Activated B cell treated with CpG ODN at 0.5 μM for 24 hours (primary cell): ENCODE data around the gene HSD17B2. TPM values are rescaled to one million over a fixed set of nuclear protein-coding genes. Genes with fewer than 3 reads are reported as not detected.

Experiments
- ATAC-seq: fragments of 200-7000 bp; cut with Tn5 transposase; one replicate; pipeline ENCODE4 v1.10.0; 2021; ENCODE audit warnings: low read depth, mild to moderate bottlenecking, moderate library complexity
- CTCF ChIA-PET: fragments of 350-600 bp; sonication (Branson Sonifier 250); formaldehyde crosslinking; loops from one replicate; lab custom pipeline; 2021; ENCODE audit warnings: antibody characterized with exemption; lab: Charles Lee
- POLR2A ChIA-PET: fragments of 350-600 bp; sonication (Branson Sonifier 250); formaldehyde crosslinking; loops from one replicate; lab custom pipeline; 2021; ENCODE audit warnings: antibody characterized with exemption; lab: Charles Lee
- DNase-seq: peaks from one replicate; pipeline ENCODE4 v3.0.0; 2022
- H3K27ac Mint-ChIP-seq: one replicate; pipeline ENCODE4 v1.8.0; 2020; ENCODE audit warnings: mixed read lengths
- H3K27me3 Mint-ChIP-seq: one replicate; pipeline ENCODE4 v1.8.0; 2021; ENCODE audit warnings: mixed read lengths
- H3K36me3 Mint-ChIP-seq: one replicate; pipeline ENCODE4 v1.8.0; 2021; ENCODE audit warnings: low read depth, mixed read lengths
- H3K4me1 Mint-ChIP-seq: one replicate; pipeline ENCODE4 v1.8.0; 2021; ENCODE audit warnings: mixed read lengths
- H3K4me3 Mint-ChIP-seq: one replicate; pipeline ENCODE4 v1.8.0; 2020; ENCODE audit warnings: mild to moderate bottlenecking, mixed read lengths
- H3K9me3 Mint-ChIP-seq: one replicate; pipeline ENCODE4 v1.8.0; 2020; ENCODE audit warnings: mixed read lengths
- intact Hi-C: fragments of 100-400 bp; cut with micrococcal nuclease; formaldehyde crosslinking; loops from one replicate; pipeline ENCODE4 v1.15.1; 2024
- total RNA-seq: library from RNA; stranded (reverse); gene quantifications from 2 replicates; pipeline ENCODE4 v1.2.3, GENCODE V29; 2022
- TF ChIP-seq, protein P1 (sequence below): fragments of 200-600 bp; IDR thresholded peaks from one replicate; pipeline ENCODE4 v1.8.0; 2022; ENCODE audit warnings: antibody characterized with exemption, mild to moderate bottlenecking

Gene HSD17B2
- total RNA-seq, 1 donor from 2014 or later: not detected

GRCh38 chr16:82046941-82047340 lies 11.9 kb downstream of the HSD17B2 start:
- ChIA-PET POLR2A (no interaction called here), CTCF (no interaction called here)
- ATAC-seq: no peak
- TF ChIP-seq, protein P1, sequence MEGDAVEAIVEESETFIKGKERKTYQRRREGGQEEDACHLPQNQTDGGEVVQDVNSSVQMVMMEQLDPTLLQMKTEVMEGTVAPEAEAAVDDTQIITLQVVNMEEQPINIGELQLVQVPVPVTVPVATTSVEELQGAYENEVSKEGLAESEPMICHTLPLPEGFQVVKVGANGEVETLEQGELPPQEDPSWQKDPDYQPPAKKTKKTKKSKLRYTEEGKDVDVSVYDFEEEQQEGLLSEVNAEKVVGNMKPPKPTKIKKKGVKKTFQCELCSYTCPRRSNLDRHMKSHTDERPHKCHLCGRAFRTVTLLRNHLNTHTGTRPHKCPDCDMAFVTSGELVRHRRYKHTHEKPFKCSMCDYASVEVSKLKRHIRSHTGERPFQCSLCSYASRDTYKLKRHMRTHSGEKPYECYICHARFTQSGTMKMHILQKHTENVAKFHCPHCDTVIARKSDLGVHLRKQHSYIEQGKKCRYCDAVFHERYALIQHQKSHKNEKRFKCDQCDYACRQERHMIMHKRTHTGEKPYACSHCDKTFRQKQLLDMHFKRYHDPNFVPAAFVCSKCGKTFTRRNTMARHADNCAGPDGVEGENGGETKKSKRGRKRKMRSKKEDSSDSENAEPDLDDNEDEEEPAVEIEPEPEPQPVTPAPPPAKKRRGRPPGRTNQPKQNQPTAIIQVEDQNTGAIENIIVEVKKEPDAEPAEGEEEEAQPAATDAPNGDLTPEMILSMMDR: no peak
- intact Hi-C loops: no loop called here
- no peak for DNase-seq
- H3K27me3 Mint-ChIP-seq: peaks cover 27% of the 10 kb centered on the region
- H3K9me3 Mint-ChIP-seq: no peaks in the 10 kb centered on the region
- no peak overlapping the region for H3K27ac Mint-ChIP-seq
- no peaks in the 10 kb centered on the region for H3K4me1 Mint-ChIP-seq
- no peaks in the 10 kb centered on the region for H3K36me3 Mint-ChIP-seq
- H3K4me3 Mint-ChIP-seq: no peak overlapping the region

DNA sequence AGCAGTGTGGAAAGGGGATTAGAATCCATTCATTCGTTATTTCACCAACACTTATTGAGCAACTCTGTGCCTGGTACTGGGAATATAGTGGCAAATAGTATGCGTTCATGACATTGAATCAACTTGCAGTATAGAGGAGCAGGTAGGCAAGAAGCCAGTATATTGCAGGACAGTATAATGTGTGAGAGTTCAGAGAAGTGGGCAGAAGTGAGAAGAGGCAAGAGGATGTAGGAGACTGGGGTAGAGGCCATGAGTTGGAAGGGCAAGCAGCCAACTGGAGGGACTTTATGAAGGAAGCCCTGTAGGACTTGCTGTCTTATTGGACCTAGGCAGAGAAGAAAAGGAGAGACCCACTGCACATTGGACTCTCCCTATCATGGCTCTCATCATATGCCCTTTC lies 12.3 kb downstream of the HSD17B2 start:
- POLR2A ChIA-PET: no interaction called here

GRCh38 chr16:82047787-82048186 lies 12.7 kb downstream of the HSD17B2 start:
- H3K4me1 Mint-ChIP-seq: no peaks in the 10 kb centered on the region
- CTCF ChIA-PET: no interaction called here
- intact Hi-C loops: no loop called here
- H3K27me3 Mint-ChIP-seq: peaks cover 27% of the 10 kb centered on the region
- TF ChIP-seq, protein P1: no peak
- no peak overlapping the region for H3K4me3 Mint-ChIP-seq
- POLR2A ChIA-PET: no interaction called here
- no peaks in the 10 kb centered on the region for H3K36me3 Mint-ChIP-seq
- H3K9me3 Mint-ChIP-seq: no peaks in the 10 kb centered on the region
- DNase-seq (no peak), ATAC-seq (no peak)
- no peak overlapping the region for H3K27ac Mint-ChIP-seq

More for the DNA sequence above, 12.3 kb downstream of the HSD17B2 start:
- TF ChIP-seq, protein P1: no peak
- Mint-ChIP-seq H3K9me3 (no peaks in the 10 kb centered on the region), H3K27ac (no peak overlapping the region), H3K27me3 (peaks cover 27% of the 10 kb centered on the region), H3K4me1 (no peaks in the 10 kb centered on the region), H3K36me3 (no peaks in the 10 kb centered on the region), H3K4me3 (no peak overlapping the region)
- DNase-seq: no peak
- CTCF ChIA-PET: no interaction called here
- intact Hi-C loops: no loop called here
- ATAC-seq: no peak

DNA sequence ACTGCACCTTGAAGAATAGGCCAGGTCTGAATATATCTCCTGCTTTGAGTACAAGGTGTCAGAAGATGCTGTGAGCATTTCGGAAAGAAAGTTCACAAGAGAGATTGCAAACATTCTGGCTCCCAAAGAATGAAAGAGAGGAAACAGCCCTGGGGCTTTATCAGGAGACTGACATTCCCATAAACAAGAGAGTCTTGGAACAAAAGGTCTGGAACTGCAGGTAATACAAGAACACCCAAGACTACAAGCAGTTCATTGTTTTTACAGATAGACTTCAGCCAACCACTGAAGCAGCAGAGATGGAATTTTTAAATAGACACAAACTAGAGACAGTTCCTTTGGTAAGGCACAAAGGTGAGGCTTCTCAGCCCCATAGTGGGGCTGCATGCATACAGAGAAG lies 14.4 kb downstream of the HSD17B2 start:
- ChIA-PET POLR2A (no interaction called here), CTCF (no interaction called here)
- Mint-ChIP-seq H3K27me3 (peaks cover 28% of the 10 kb centered on the region), H3K27ac (no peak overlapping the region), H3K36me3 (no peaks in the 10 kb centered on the region), H3K9me3 (no peaks in the 10 kb centered on the region), H3K4me3 (no peak overlapping the region), H3K4me1 (no peaks in the 10 kb centered on the region)
- TF ChIP-seq, protein P1: no peak
- intact Hi-C loops: no loop called here
- ATAC-seq: no peak
- no peak for DNase-seq

DNA sequence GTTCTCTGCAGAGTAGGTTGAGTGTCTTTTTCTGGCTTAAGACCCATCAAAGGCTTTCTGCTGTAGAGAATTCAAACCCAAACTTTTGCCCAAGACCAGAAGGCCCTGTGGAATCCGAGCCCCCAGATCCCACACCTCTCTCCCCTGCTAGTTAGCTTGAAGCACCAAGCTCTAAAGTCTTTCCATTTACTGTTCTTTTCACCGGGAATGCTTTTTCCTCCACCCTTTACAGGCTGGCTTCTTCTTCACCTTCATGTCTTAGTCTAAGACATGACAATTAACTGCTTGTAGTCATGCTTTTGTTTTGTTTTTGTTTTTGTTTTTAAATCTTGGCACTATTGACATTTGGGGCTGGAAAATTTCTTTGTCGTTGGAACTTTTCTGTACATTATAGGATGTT lies 15.5 kb downstream of the HSD17B2 start:
- Mint-ChIP-seq H3K27me3 (peaks cover 26% of the 10 kb centered on the region), H3K9me3 (no peaks in the 10 kb centered on the region), H3K4me1 (no peaks in the 10 kb centered on the region), H3K27ac (no peak overlapping the region), H3K4me3 (no peak overlapping the region), H3K36me3 (no peaks in the 10 kb centered on the region)
- CTCF ChIA-PET: no interaction called here
- intact Hi-C loops: no loop called here
- TF ChIP-seq, protein P1: no peak
- no peak for DNase-seq
- ATAC-seq: no peak
- POLR2A ChIA-PET: no interaction called here
